A549 (cell line): ENCODE results near the gene C16orf92. TPM values are rescaled to one million over a fixed set of nuclear protein-coding genes. Genes with fewer than 3 reads are reported as not detected.

ENCODE experiments used
- CEBPB ChIP-seq, 2 experiments: fragments of >200 bp in 1 of 2; sonication (Bioruptor Twin) in 1 of 2; formaldehyde crosslinking in 1 of 2; IDR thresholded peaks; 2 replicates each; pipeline ENCODE4 v1.6.1; 2012 to 2016
- CHD4 ChIP-seq: fragments of 200-600 bp; sonication (generic); IDR thresholded peaks from 2 replicates; pipeline ENCODE4 v1.6.1; 2016; ENCODE audit warnings: antibody characterized with exemption, mild to moderate bottlenecking, borderline replicate concordance
- EP300 ChIP-seq, 2 experiments: fragments of >200 bp; sonication (Bioruptor Twin); formaldehyde crosslinking; IDR thresholded peaks; 2 replicates in 1 of 2; 3 replicates in 1 of 2; pipeline ENCODE4 v1.6.1; 2016 to 2017
- ESRRA ChIP-seq: fragments of 150-350 bp; IDR thresholded peaks from 2 replicates; pipeline ENCODE4 v1.6.1; 2014; ENCODE audit warnings: mild to moderate bottlenecking, low read length, borderline replicate concordance
- FOSB ChIP-seq: fragments of 250-450 bp; sonication (Bioruptor Pico); IDR thresholded peaks from 2 replicates; pipeline ENCODE4 v1.5.0; 2020; ENCODE audit warnings: mild to moderate bottlenecking, moderate library complexity
- HOXA7 ChIP-seq: fragments of 250-450 bp; sonication (Bioruptor Pico); IDR thresholded peaks from 2 replicates; pipeline ENCODE4 v1.5.0; 2020; ENCODE audit warnings: mild to moderate bottlenecking, moderate library complexity
- HOXB13 ChIP-seq: fragments of 250-450 bp; sonication (Bioruptor Pico); IDR thresholded peaks from 2 replicates; pipeline ENCODE4 v1.5.0; 2020; ENCODE audit warnings: low read depth, mild to moderate bottlenecking, moderate library complexity
- JUN ChIP-seq, 2 experiments: fragments of >200 bp; sonication (Bioruptor Twin); formaldehyde crosslinking; IDR thresholded peaks; 2 replicates in 1 of 2; 3 replicates in 1 of 2; pipeline ENCODE4 v1.6.1; 2016 to 2017
- KDM5A ChIP-seq: fragments of 200-600 bp; sonication (generic); IDR thresholded peaks from 2 replicates; pipeline ENCODE4 v1.6.1; 2016; ENCODE audit warnings: antibody characterized with exemption, mild to moderate bottlenecking
- MAZ ChIP-seq: fragments of 150-350 bp; IDR thresholded peaks from 2 replicates; pipeline ENCODE4 v1.6.1; 2014; ENCODE audit warnings: antibody characterized with exemption, low read depth, low read length, borderline replicate concordance
- NFE2L2 ChIP-seq: fragments of 150-350 bp; conservative IDR thresholded peaks from 2 replicates; pipeline ENCODE4 v1.6.1; 2014; ENCODE audit warnings: low read length
- PHF8 ChIP-seq: fragments of 200-600 bp; sonication (generic); IDR thresholded peaks from 2 replicates; pipeline ENCODE4 v1.6.1; 2016; ENCODE audit warnings: low read depth, mild to moderate bottlenecking, antibody characterized with exemption, moderate library complexity, borderline replicate concordance
- RAD21 ChIP-seq, 2 experiments: fragments of >200 bp in 1 of 2; sonication (Bioruptor Twin) in 1 of 2; formaldehyde crosslinking in 1 of 2; IDR thresholded peaks in 1 of 2; conservative IDR thresholded peaks in 1 of 2; 2 replicates in 1 of 2; 3 replicates in 1 of 2; pipeline ENCODE4 v1.6.1; 2012 to 2018; ENCODE audit warnings: inconsistent platforms in 1 of 2
- TFCP2L1 ChIP-seq: fragments of 250-450 bp; sonication (Bioruptor Pico); IDR thresholded peaks from 2 replicates; pipeline ENCODE4 v1.5.0; 2021; ENCODE audit warnings: mild to moderate bottlenecking
- TP53 ChIP-seq: fragments of 250-450 bp; sonication (Bioruptor Pico); IDR thresholded peaks from 2 replicates; pipeline ENCODE4 v1.5.0; 2021; ENCODE audit warnings: mild to moderate bottlenecking, moderate library complexity
- polyA plus RNA-seq, 4 experiments: library from polyadenylated mRNA; depleted of rRNA in 3 of 4; stranded (reverse); fragments of >200 nt; fragmentation: RNase III in 1 of 4; extraction: RNeasy Plus Mini Kit Qiagen cat#74134 plus additional on column Dnase treatment in 1 of 4; gene quantifications; 2 replicates in 3 of 4; 3 replicates in 1 of 4; pipeline ENCODE4 v1.2.3, GENCODE V29; 2011 to 2017
- TF ChIP-seq, protein P1 (sequence below): IDR thresholded peaks from 2 replicates; pipeline ENCODE4 v1.6.1; 2012; ENCODE audit warnings: low read depth, borderline replicate concordance
- TF ChIP-seq, protein P2 (sequence below): fragments of 450-650 bp; IDR thresholded peaks from 2 replicates; pipeline ENCODE4 v1.6.1; 2014; ENCODE audit warnings: antibody characterized with exemption
- TF ChIP-seq, protein P3 (sequence below): IDR thresholded peaks from 2 replicates; pipeline ENCODE4 v1.6.1; 2012
- TF ChIP-seq, protein P4 (sequence below): fragments of >200 bp; sonication (Bioruptor Twin); formaldehyde crosslinking; IDR thresholded peaks from 3 replicates; pipeline ENCODE4 v1.6.1; 2016
- TF ChIP-seq, protein P5 (sequence below): fragments of 200-600 bp; sonication (generic); IDR thresholded peaks from 2 replicates; pipeline ENCODE4 v1.6.1; 2016; ENCODE audit warnings: antibody characterized with exemption, mild to moderate bottlenecking, moderate library complexity

The C16orf92 gene
- polyA plus RNA-seq, 2 of the 4 experiments (the other 2 are of a cell fraction) = not detected

DNA sequence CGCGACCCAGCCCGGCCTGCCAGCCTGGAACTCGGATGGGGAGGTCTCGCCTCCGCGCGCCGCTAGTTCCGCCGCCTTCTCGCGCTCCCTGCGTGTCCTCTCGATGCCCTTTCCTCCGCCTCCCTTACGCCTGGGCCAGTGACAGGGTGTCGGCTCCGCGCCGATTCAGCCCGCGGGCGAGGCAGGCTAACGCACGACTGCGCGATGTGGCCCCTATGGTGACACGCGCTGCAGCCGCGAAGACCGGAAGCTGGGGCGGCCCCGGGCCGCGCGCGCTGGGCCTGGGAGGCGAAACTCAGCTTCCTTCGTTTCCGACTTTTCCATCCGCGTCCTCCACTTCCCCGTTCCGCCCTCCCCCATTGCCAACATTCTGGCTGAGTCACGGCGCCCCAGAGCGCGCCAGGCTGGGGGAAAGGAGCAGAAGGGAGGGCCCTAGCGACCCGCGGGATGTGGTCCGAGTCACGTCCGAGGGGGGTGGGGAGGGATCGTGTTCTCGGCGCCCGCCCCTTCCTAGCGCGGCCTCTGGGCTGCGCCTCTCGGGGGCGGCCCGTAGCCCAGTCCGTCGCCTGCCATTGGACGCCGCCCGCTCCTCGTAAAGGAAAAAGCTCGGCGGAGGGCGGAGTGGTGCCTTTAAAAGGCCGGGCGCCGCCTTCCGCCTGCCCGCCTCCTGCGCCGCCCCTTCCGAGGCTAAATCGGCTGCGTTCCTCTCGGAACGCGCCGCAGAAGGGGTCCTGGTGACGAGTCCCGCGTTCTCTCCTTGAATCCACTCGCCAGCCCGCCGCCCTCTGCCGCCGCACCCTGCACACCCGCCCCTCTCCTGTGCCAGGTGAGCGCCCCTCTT lies 42.3 kb downstream of the C16orf92 start, which contains the start of gene ALDOA (continued):
- TF ChIP-seq TP53 (CRISPR knock-in tag) (peak; percentile 46; the same call in 1 of the 2 replicates), HOXB13 (0 out of 2 replicates have a peak, but pooled peaks have one; percentile 70), NFE2L2 (peak; percentile 74), HOXA7 (CRISPR knock-in tag) (0 out of 2 replicates have a peak, but pooled peaks have one; percentile 43), CEBPB (IDR thresholded peaks at IDR 0.05) (no peak), CHD4 (no peak), FOSB (peak; percentile 38; the same call in 1 of the 2 replicates), EP300 (IDR thresholded peaks at IDR 0.05) (0 out of 5 replicates have a peak, but pooled peaks of 1 of the 2 experiments have one; percentile 13), TFCP2L1 (CRISPR knock-in tag) (peak; percentile 60), ESRRA (no peak), RAD21 (conservative IDR thresholded peaks at IDR 0.05 in 1 of 2, IDR thresholded peaks at IDR 0.05 in 1 of 2) (no peak), PHF8 (peak; percentile 77), KDM5A (no peak), JUN (IDR thresholded peaks at IDR 0.05) (peak; percentile 70 to 76), MAZ (no peak)
- TF ChIP-seq, protein P1, sequence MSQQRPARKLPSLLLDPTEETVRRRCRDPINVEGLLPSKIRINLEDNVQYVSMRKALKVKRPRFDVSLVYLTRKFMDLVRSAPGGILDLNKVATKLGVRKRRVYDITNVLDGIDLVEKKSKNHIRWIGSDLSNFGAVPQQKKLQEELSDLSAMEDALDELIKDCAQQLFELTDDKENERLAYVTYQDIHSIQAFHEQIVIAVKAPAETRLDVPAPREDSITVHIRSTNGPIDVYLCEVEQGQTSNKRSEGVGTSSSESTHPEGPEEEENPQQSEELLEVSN = peak; percentile 95
- TF ChIP-seq, protein P2, sequence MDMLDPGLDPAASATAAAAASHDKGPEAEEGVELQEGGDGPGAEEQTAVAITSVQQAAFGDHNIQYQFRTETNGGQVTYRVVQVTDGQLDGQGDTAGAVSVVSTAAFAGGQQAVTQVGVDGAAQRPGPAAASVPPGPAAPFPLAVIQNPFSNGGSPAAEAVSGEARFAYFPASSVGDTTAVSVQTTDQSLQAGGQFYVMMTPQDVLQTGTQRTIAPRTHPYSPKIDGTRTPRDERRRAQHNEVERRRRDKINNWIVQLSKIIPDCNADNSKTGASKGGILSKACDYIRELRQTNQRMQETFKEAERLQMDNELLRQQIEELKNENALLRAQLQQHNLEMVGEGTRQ = no peak; the same call in 1 of the 2 replicates
- TF ChIP-seq, protein P3, sequence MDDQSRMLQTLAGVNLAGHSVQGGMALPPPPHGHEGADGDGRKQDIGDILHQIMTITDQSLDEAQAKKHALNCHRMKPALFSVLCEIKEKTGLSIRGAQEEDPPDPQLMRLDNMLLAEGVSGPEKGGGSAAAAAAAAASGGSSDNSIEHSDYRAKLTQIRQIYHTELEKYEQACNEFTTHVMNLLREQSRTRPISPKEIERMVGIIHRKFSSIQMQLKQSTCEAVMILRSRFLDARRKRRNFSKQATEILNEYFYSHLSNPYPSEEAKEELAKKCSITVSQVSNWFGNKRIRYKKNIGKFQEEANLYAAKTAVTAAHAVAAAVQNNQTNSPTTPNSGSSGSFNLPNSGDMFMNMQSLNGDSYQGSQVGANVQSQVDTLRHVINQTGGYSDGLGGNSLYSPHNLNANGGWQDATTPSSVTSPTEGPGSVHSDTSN = peak; percentile 65
- TF ChIP-seq, protein P4, sequence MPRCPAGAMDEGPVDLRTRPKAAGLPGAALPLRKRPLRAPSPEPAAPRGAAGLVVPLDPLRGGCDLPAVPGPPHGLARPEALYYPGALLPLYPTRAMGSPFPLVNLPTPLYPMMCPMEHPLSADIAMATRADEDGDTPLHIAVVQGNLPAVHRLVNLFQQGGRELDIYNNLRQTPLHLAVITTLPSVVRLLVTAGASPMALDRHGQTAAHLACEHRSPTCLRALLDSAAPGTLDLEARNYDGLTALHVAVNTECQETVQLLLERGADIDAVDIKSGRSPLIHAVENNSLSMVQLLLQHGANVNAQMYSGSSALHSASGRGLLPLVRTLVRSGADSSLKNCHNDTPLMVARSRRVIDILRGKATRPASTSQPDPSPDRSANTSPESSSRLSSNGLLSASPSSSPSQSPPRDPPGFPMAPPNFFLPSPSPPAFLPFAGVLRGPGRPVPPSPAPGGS = peak; percentile 76
- TF ChIP-seq, protein P5, sequence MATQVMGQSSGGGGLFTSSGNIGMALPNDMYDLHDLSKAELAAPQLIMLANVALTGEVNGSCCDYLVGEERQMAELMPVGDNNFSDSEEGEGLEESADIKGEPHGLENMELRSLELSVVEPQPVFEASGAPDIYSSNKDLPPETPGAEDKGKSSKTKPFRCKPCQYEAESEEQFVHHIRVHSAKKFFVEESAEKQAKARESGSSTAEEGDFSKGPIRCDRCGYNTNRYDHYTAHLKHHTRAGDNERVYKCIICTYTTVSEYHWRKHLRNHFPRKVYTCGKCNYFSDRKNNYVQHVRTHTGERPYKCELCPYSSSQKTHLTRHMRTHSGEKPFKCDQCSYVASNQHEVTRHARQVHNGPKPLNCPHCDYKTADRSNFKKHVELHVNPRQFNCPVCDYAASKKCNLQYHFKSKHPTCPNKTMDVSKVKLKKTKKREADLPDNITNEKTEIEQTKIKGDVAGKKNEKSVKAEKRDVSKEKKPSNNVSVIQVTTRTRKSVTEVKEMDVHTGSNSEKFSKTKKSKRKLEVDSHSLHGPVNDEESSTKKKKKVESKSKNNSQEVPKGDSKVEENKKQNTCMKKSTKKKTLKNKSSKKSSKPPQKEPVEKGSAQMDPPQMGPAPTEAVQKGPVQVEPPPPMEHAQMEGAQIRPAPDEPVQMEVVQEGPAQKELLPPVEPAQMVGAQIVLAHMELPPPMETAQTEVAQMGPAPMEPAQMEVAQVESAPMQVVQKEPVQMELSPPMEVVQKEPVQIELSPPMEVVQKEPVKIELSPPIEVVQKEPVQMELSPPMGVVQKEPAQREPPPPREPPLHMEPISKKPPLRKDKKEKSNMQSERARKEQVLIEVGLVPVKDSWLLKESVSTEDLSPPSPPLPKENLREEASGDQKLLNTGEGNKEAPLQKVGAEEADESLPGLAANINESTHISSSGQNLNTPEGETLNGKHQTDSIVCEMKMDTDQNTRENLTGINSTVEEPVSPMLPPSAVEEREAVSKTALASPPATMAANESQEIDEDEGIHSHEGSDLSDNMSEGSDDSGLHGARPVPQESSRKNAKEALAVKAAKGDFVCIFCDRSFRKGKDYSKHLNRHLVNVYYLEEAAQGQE = no peak
